ENCODE data around the gene NTSR1.

The NTSR1 gene

DNA sequence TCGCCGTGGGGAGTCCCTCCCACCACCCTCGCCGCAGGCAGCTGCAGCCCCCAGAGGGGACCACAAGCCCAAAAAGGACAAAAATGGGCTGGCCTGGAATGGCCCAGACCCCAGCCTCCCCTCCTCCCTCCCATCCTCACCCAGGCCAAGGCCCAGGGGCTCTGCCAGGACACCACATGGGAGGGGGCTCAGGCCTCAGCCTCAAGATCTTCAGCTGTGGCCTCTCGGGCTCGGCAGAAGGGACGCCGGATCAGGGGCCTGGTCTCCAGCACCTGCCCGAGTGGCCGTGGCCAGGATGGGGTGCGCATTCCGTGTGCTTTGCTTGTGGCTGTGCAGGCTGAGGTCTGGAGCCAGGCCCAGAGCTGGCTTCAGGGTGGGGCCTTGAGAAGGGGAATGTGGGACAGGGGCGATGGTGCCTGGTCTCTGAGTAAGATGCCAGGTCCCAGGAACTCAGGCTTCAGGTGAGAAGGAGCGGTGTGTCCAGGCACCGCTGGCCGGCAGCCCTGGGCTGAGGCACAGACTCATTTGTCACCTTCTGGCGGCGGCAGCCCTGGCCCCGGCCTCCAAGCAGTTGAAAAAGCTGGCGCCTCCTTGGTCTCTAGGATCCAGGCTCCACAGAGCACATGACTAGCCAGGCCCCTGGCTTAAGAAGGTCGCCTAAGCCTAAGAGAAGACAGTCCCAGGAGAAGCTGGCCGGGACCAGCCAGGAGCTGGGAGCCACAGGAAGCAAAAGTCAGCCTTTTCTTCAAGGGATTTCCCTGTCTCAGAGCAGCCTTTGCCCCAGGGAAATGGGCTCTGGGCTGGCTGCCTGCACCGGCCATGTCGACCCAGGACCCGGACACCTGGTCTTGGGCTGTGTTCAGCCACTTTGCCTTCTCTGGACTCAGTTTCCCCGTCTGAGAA lies 52.5 kb downstream of the NTSR1 start:
- no peak for DNase-seq

GRCh38 chr20:62761759-62762131 lies 53.1 kb downstream of the NTSR1 start:
- no peak for DNase-seq

- DNase-seq = no peak
Observed at GRCh38 chr20:62762376-62762775, 53.7 kb downstream of the NTSR1 start.

DNA sequence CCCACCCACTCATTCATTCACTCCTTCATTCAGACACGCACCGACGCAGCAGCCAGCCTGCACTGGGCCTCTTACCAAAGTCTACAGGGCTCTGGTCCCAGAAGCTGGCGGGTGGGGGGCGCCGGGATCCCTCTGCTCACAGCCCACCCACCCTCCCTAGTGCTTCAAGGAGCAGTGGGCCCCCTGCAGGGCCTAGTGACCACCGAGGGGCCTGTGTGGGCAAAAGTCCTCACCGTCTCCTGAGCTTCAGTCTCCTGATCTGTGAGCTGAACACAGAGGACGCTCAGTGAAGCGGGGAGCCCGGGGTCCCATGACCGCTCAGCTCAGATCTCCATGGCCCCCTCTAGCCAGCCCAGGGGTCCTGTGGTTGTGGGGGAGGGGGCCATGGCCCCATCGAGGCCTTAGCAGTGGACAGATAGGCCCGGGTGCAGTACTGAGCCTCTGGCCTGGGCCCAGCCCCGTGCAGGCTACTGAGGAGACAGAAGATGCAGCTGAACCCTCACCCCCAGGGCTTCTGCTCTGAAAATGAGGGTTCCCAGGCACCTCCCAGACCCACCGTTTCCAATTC lies 54.2 kb downstream of the NTSR1 start:
- DNase-seq = no peak

- DNase-seq = no peak
Observed at GRCh38 chr20:62763404-62763803, 54.8 kb downstream of the NTSR1 start.

- DNase-seq = no peak
Observed at GRCh38 chr20:62764156-62764935, 55.7 kb downstream of the NTSR1 start.

- no peak for DNase-seq
Observed at GRCh38 chr20:62765021-62765420, 56.4 kb downstream of the NTSR1 start.

DNA sequence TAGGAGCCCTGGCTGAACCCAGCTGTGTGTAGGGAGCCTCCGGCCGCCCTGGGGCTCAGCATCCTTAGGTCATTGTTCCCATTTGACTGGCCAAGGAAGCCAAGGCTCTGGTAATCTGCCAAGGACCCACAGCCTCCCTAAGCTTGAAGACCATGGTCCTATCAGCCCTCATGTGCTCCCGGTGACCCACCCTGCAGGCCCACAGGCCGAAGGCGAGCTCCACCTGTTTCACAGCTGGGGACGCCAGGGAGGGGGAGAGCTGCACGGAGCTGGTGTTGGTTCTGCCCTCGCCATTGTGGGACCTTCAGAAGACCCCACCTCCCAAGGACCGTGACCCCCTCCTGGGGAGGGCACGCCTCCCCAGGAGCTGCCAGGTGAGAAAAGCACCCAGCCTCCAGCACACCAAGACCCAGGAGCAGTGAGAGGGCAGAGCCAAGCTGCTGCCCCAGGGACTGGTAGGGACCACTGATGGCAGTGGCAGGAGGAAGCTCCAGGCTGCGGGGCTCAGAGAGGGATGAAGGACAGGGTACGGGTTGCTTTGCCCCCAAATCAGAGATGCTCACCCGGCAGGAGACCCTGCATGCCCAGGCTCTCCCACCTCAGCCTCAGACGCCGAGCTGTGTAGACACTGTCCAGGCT lies 56.9 kb downstream of the NTSR1 start:
- DNase-seq = no peak

- no peak for DNase-seq
Observed at GRCh38 chr20:62766071-62766450, 57.4 kb downstream of the NTSR1 start.

DNA sequence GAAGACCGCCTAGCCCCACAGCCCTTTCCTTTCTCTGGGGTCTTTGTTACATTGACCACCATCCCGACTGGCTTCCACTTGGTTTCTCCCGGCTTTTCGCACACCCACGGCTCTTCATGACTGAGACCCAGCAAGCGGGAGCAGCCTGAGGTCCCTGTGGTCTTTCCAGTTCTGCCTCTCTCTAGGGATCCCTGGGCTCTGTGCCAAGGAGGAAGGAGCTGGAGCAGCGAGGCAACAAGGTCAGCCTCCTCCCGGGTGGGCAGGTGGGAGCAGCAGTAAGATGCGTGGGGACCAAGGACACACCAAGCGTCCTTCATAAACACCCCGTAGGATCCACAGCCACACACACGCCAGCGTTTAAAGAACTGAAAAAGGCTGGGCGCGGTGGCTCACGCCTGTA lies 58.1 kb downstream of the NTSR1 start:
- DNase-seq = no peak

DNA sequence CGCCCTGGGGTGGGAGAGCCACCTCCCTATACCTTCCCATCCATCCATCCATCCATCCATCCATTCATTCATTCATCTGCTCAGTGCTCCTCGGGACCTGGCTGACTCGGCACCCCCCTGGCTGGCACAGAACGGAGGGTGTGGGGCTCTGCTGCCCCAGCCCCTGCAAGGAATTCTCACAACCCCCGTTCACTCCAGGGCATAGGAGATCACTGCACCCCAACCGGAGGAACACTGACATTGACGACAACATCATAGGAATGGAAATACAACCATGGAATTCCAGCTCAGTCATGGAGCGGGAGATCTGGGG lies 59.6 kb downstream of the NTSR1 start:
- DNase-seq = no peak

- peak; percentile 12 for DNase-seq
Observed at GRCh38 chr20:62768551-62769287, 60.1 kb downstream of the NTSR1 start.

DNA sequence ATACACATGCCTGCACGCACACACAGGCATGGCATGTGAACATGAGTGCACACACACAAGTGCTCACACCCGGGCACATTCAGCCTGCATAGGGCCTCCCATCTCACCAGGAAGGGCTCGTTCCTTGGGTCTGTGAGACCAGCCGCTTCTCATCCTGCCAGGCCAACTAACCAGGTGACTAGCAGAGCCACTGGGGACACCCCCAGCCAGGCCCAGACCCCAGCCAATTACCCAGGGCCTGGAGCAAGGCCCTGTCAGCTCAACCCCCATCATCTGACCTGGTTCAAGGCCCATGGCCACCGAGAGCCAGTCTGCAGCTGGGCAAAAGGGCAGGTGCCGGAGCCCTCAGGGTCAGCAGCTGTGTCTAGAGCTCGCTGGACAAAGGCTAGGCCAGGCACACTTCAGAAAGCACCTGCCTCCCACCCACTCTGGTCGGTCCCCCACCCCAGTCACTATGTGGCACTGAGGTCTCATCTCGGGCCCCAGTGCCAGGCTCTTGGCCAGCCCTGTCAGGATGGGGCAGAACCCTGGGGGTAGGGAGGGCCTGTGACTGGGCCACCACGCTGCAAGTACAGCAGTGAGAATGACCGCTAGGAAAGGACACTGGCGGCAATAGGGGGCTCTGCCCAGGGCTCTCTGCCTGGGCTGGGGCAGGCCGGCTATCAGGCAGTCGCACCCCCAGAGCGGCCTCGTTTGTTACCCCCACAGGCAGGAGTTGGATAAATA lies 60.9 kb downstream of the NTSR1 start:
- DNase-seq = no peak

- no peak for DNase-seq
Observed at GRCh38 chr20:62770111-62770910, 61.7 kb downstream of the NTSR1 start.

GRCh38 chr20:62770916-62771315 lies 62.3 kb downstream of the NTSR1 start:
- no peak for DNase-seq

GRCh38 chr20:62771396-62772102 lies 62.9 kb downstream of the NTSR1 start:
- DNase-seq = no peak

- no peak for DNase-seq
Observed at GRCh38 chr20:62772103-62772611, 63.5 kb downstream of the NTSR1 start.

- no peak for DNase-seq
Observed at GRCh38 chr20:62772619-62772989, 64.0 kb downstream of the NTSR1 start.

GRCh38 chr20:62772990-62773844 lies 64.6 kb downstream of the NTSR1 start:
- peak; percentile 79 for DNase-seq
